KOPT-K1 (cell line): ENCODE results near the gene ABCA12.

ENCODE experiments used
- H3K27ac ChIP-seq: fragments of 200-600 bp; sonication (generic); 2 replicates; pipeline ENCODE4 v1.5.1; 2016; ENCODE audit warnings: antibody characterized with exemption, mild to moderate bottlenecking, low read depth, low read length; ENCODE audit not compliant: poor library complexity, severe bottlenecking
- H3K36me3 ChIP-seq: fragments of 200-600 bp; sonication (generic); 2 replicates; pipeline ENCODE4 v1.5.1; 2017; ENCODE audit warnings: antibody characterized with exemption, mild to moderate bottlenecking, low read length, moderate library complexity; ENCODE audit not compliant: insufficient read depth
- H3K9me3 ChIP-seq: fragments of 200-600 bp; sonication (generic); 2 replicates; pipeline ENCODE4 v1.5.1; 2017; ENCODE audit warnings: antibody characterized with exemption, low read length, mild to moderate bottlenecking; ENCODE audit not compliant: insufficient read depth, poor library complexity, severe bottlenecking

The ABCA12 gene

GRCh38 chr2:215144106-215144875 is 5.9 kb upstream of the ABCA12 start:
- Histone ChIP-seq H3K9me3 (no peaks in the 10 kb centered on the region), H3K27ac (no peak overlapping the region), H3K36me3 (no peaks in the 10 kb centered on the region)

- Histone ChIP-seq H3K9me3 (no peaks in the 10 kb centered on the region), H3K36me3 (no peaks in the 10 kb centered on the region), H3K27ac (no peak overlapping the region)
These were observed 5.0 kb upstream of the ABCA12 start for GRCh38 chr2:215143458-215143857.

- Histone ChIP-seq H3K27ac (no peak overlapping the region), H3K36me3 (no peaks in the 10 kb centered on the region), H3K9me3 (no peaks in the 10 kb centered on the region)
These were observed 3.3 kb upstream of the ABCA12 start for GRCh38 chr2:215141706-215142105.

- Histone ChIP-seq H3K36me3 (no peaks in the 10 kb centered on the region), H3K27ac (no peak overlapping the region), H3K9me3 (no peaks in the 10 kb centered on the region)
These were observed 1.8 kb upstream of the ABCA12 start for GRCh38 chr2:215140166-215140707.

GRCh38 chr2:215137741-215138340 is 585 bp downstream of the ABCA12 start:
- Histone ChIP-seq H3K27ac (no peak overlapping the region), H3K9me3 (no peaks in the 10 kb centered on the region), H3K36me3 (no peaks in the 10 kb centered on the region)

GRCh38 chr2:215137329-215137686 is 1.1 kb downstream of the ABCA12 start:
- H3K9me3 ChIP-seq: no peaks in the 10 kb centered on the region
- H3K27ac ChIP-seq: no peak overlapping the region
- H3K36me3 ChIP-seq: no peaks in the 10 kb centered on the region

GRCh38 chr2:215136669-215137328 is 1.6 kb downstream of the ABCA12 start:
- no peak overlapping the region for H3K27ac ChIP-seq
- H3K36me3 ChIP-seq: no peaks in the 10 kb centered on the region
- H3K9me3 ChIP-seq: no peaks in the 10 kb centered on the region

GRCh38 chr2:215120401-215120800 is 18.0 kb downstream of the ABCA12 start:
- Histone ChIP-seq H3K27ac (no peak overlapping the region), H3K9me3 (no peaks in the 10 kb centered on the region), H3K36me3 (no peaks in the 10 kb centered on the region)

GRCh38 chr2:215119847-215120246 is 18.6 kb downstream of the ABCA12 start:
- H3K9me3 ChIP-seq: no peaks in the 10 kb centered on the region
- H3K27ac ChIP-seq: no peak overlapping the region
- no peaks in the 10 kb centered on the region for H3K36me3 ChIP-seq

- H3K9me3 ChIP-seq: no peaks in the 10 kb centered on the region
- no peaks in the 10 kb centered on the region for H3K36me3 ChIP-seq
- no peak overlapping the region for H3K27ac ChIP-seq
These were observed 27.5 kb downstream of the ABCA12 start for GRCh38 chr2:215110918-215111317.

GRCh38 chr2:215107216-215108056 is 31.0 kb downstream of the ABCA12 start:
- H3K27ac ChIP-seq: no peak overlapping the region
- no peaks in the 10 kb centered on the region for H3K36me3 ChIP-seq
- H3K9me3 ChIP-seq: no peaks in the 10 kb centered on the region

GRCh38 chr2:215105607-215106354 is 32.6 kb downstream of the ABCA12 start:
- no peak overlapping the region for H3K27ac ChIP-seq
- H3K36me3 ChIP-seq: no peaks in the 10 kb centered on the region
- no peaks in the 10 kb centered on the region for H3K9me3 ChIP-seq

- no peaks in the 10 kb centered on the region for H3K9me3 ChIP-seq
- no peaks in the 10 kb centered on the region for H3K36me3 ChIP-seq
- H3K27ac ChIP-seq: no peak overlapping the region
These were observed 34.2 kb downstream of the ABCA12 start for GRCh38 chr2:215104226-215104625.

- Histone ChIP-seq H3K36me3 (no peaks in the 10 kb centered on the region), H3K9me3 (no peaks in the 10 kb centered on the region), H3K27ac (no peak overlapping the region)
These were observed 39.6 kb downstream of the ABCA12 start for GRCh38 chr2:215098875-215099274.
